Natural killer cell treated with Interleukin-12 subunit alpha and Interleukin-12 subunit beta and Interleukin-15 and Interleukin-18, amount 100 ng/mL, for 72 hours (primary cell): ENCODE results near the gene RPS2. TPM values are rescaled to one million over a fixed set of nuclear protein-coding genes. Genes with fewer than 3 reads are reported as not detected.
A peak's percentile ranks its signal among the peaks of the same experiment; 100 is the strongest.

Experiments
- ATAC-seq, 2 donors: fragments of 150-1000 bp; cut with Tn5 transposase in 1 of 2; sonication (Bioruptor Pico), chemical (Tn5 transposase) in 1 of 2; 2 replicates each; pipeline ENCODE4 v1.10.0; 2021
- DNase-seq: peaks from one replicate; pipeline ENCODE4 v3.0.0; 2022; ENCODE audit warnings: low spot score
- H3K27ac Mint-ChIP-seq, 2 donors: 1 replicate in 1 of 2; 2 replicates in 1 of 2; pipeline ENCODE4 v1.8.0; 2022; ENCODE audit warnings: mixed read lengths in 2 of 2, mild to moderate bottlenecking in 1 of 2, moderate library complexity in 1 of 2
- H3K27me3 Mint-ChIP-seq, 2 donors: 1 replicate in 1 of 2; 2 replicates in 1 of 2; pipeline ENCODE4 v1.8.0; 2022; ENCODE audit warnings: mixed read lengths in 2 of 2
- H3K36me3 Mint-ChIP-seq: one replicate; pipeline ENCODE4 v1.8.0; 2022; ENCODE audit warnings: mixed read lengths
- H3K4me1 Mint-ChIP-seq, 2 donors: 1 replicate in 1 of 2; 2 replicates in 1 of 2; pipeline ENCODE4 v1.8.0; 2022; ENCODE audit warnings: low read depth in 2 of 2, mixed read lengths in 2 of 2, mild to moderate bottlenecking in 1 of 2
- H3K4me3 Mint-ChIP-seq: one replicate; pipeline ENCODE4 v1.8.0; 2022; ENCODE audit warnings: mixed read lengths
- H3K9me3 Mint-ChIP-seq: 2 replicates; pipeline ENCODE4 v1.8.0; 2022; ENCODE audit warnings: mixed read lengths
- total RNA-seq, 2 donors: library from RNA; stranded (reverse); gene quantifications; one replicate each; pipeline ENCODE4 v1.2.3, GENCODE V29; 2022

Gene RPS2
- total RNA-seq, 2 donors from 2014 or later = 2,056 to 2,952 TPM

GRCh38 chr16:2003827-2004641 lies 39.4 kb upstream of the RPS2 start:
- DNase-seq (peak; percentile 82), ATAC-seq (peak; percentile 85 to 87)
- Mint-ChIP-seq H3K27me3 (no peaks in the 10 kb centered on the region), H3K4me1 (peaks cover 28% of the 10 kb centered on the region in 2 donors), H3K27ac (no peak overlapping the region), H3K36me3 (no peaks in the 10 kb centered on the region), H3K9me3 (no peaks in the 10 kb centered on the region), H3K4me3 (no peak overlapping the region)

GRCh38 chr16:2003231-2003826 lies 38.7 kb upstream of the RPS2 start:
- ATAC-seq = no peak
- Mint-ChIP-seq H3K9me3 (no peaks in the 10 kb centered on the region), H3K4me3 (no peak overlapping the region), H3K27me3 (no peaks in the 10 kb centered on the region), H3K36me3 (no peaks in the 10 kb centered on the region), H3K4me1 (peaks cover 22 to 24% of the 10 kb centered on the region in 2 donors), H3K27ac (no peak overlapping the region)
- DNase-seq = no peak

GRCh38 chr16:2002406-2003230 lies 38.0 kb upstream of the RPS2 start:
- H3K4me3 Mint-ChIP-seq = no peak overlapping the region
- H3K36me3 Mint-ChIP-seq = no peaks in the 10 kb centered on the region
- no peaks in the 10 kb centered on the region for H3K27me3 Mint-ChIP-seq
- peaks cover 15 to 20% of the 10 kb centered on the region in 2 donors for H3K4me1 Mint-ChIP-seq
- ATAC-seq (no peak), DNase-seq (no peak)
- H3K9me3 Mint-ChIP-seq = no peaks in the 10 kb centered on the region
- H3K27ac Mint-ChIP-seq = no peak overlapping the region

GRCh38 chr16:2001456-2002355 lies 37.1 kb upstream of the RPS2 start:
- Mint-ChIP-seq H3K9me3 (no peaks in the 10 kb centered on the region), H3K4me1 (peaks cover 9 to 17% of the 10 kb centered on the region in 2 donors), H3K36me3 (no peaks in the 10 kb centered on the region), H3K4me3 (no peak overlapping the region), H3K27me3 (no peaks in the 10 kb centered on the region), H3K27ac (no peak overlapping the region)
- ATAC-seq (no peak), DNase-seq (no peak)

- Mint-ChIP-seq H3K4me1 (peaks cover 2 to 17% of the 10 kb centered on the region in 2 donors), H3K4me3 (no peak overlapping the region), H3K27ac (no peak overlapping the region)
These were observed 36.4 kb upstream of the RPS2 start for GRCh38 chr16:2001035-2001434.

GRCh38 chr16:1999866-2000514 lies 35.4 kb upstream of the RPS2 start:
- ATAC-seq (no peak), DNase-seq (no peak)
- Mint-ChIP-seq H3K27ac (no peak overlapping the region), H3K9me3 (no peaks in the 10 kb centered on the region), H3K4me1 (peaks cover 0 to 21% of the 10 kb centered on the region in 2 donors), H3K4me3 (no peak overlapping the region), H3K27me3 (no peaks in the 10 kb centered on the region), H3K36me3 (no peaks in the 10 kb centered on the region)

More at GRCh38 chr16:2001035-2001434, 36.4 kb upstream of the RPS2 start:
- no peak for ATAC-seq
- H3K9me3 Mint-ChIP-seq = no peaks in the 10 kb centered on the region
- H3K27me3 Mint-ChIP-seq = no peaks in the 10 kb centered on the region
- no peaks in the 10 kb centered on the region for H3K36me3 Mint-ChIP-seq
- DNase-seq = no peak

GRCh38 chr16:1998852-1999801 lies 34.5 kb upstream of the RPS2 start:
- no peak overlapping the region for H3K27ac Mint-ChIP-seq
- DNase-seq (no peak), ATAC-seq (no peak)
- no peaks in the 10 kb centered on the region for H3K27me3 Mint-ChIP-seq
- no peaks in the 10 kb centered on the region for H3K36me3 Mint-ChIP-seq
- peaks cover 2 to 20% of the 10 kb centered on the region in 2 donors for H3K4me1 Mint-ChIP-seq
- no peaks in the 10 kb centered on the region for H3K9me3 Mint-ChIP-seq
- no peak overlapping the region for H3K4me3 Mint-ChIP-seq

- no peak for ATAC-seq
These were observed 33.8 kb upstream of the RPS2 start for GRCh38 chr16:1998360-1998835.

GRCh38 chr16:1997494-1998359 lies 33.1 kb upstream of the RPS2 start:
- no peaks in the 10 kb centered on the region for H3K9me3 Mint-ChIP-seq
- no peaks in the 10 kb centered on the region for H3K27me3 Mint-ChIP-seq
- H3K4me3 Mint-ChIP-seq = no peak overlapping the region
- no peak for DNase-seq
- H3K27ac Mint-ChIP-seq = peak overlapping the region in 1 of 2 donors; percentile 39
- peaks cover 11 to 28% of the 10 kb centered on the region in 2 donors for H3K4me1 Mint-ChIP-seq
- no peaks in the 10 kb centered on the region for H3K36me3 Mint-ChIP-seq
- no peak for ATAC-seq

More at GRCh38 chr16:1998360-1998835, 33.8 kb upstream of the RPS2 start:
- H3K4me1 Mint-ChIP-seq = peaks cover 9 to 27% of the 10 kb centered on the region in 2 donors
- no peak overlapping the region for H3K4me3 Mint-ChIP-seq
- H3K27ac Mint-ChIP-seq = no peak overlapping the region
- no peaks in the 10 kb centered on the region for H3K36me3 Mint-ChIP-seq
- DNase-seq = no peak
- H3K9me3 Mint-ChIP-seq = no peaks in the 10 kb centered on the region
- no peaks in the 10 kb centered on the region for H3K27me3 Mint-ChIP-seq

GRCh38 chr16:1993731-1994131 lies 29.1 kb upstream of the RPS2 start:
- Mint-ChIP-seq H3K9me3 (no peaks in the 10 kb centered on the region), H3K36me3 (no peaks in the 10 kb centered on the region), H3K4me3 (peak overlapping the region; percentile 67), H3K4me1 (peaks cover 11 to 37% of the 10 kb centered on the region in 2 donors), H3K27ac (peak overlapping the region; percentile 25 to 57), H3K27me3 (no peaks in the 10 kb centered on the region)
- peak in 1 of 2 donors; percentile 19 for ATAC-seq
- no peak for DNase-seq

GRCh38 chr16:1992704-1993317 lies 28.2 kb upstream of the RPS2 start:
- DNase-seq (no peak), ATAC-seq (no peak)
- H3K36me3 Mint-ChIP-seq = no peaks in the 10 kb centered on the region
- H3K4me3 Mint-ChIP-seq = no peak overlapping the region
- H3K27me3 Mint-ChIP-seq = no peaks in the 10 kb centered on the region
- H3K9me3 Mint-ChIP-seq = no peaks in the 10 kb centered on the region
- no peak overlapping the region for H3K27ac Mint-ChIP-seq
- peaks cover 11 to 37% of the 10 kb centered on the region in 2 donors for H3K4me1 Mint-ChIP-seq
